ENCODE data around the gene LACTBL1. TPM values are rescaled to one million over a fixed set of nuclear protein-coding genes. Genes with fewer than 3 reads are reported as not detected.

Gene LACTBL1
- total and polyA plus RNA-seq, 2 of the 4 experiments (the other 2 are of a cell fraction): not detected

- Histone ChIP-seq H3K14ac (replicated peaks; ENCODE audit: low read depth, low read length) (no peak overlapping the region), H3K18ac (ENCODE audit: low read depth, low read length) (no peak overlapping the region), H4K5ac (ENCODE audit: low read depth, low read length) (no peak overlapping the region), H2BK5ac (ENCODE audit: low read depth, low read length, poor library complexity, severe bottlenecking) (no peak overlapping the region), H3K23ac (ENCODE audit: low read depth, low read length) (no peak overlapping the region), H3K4me1 (ENCODE audit: control insufficient read depth, insufficient read depth, low read length) (no peaks in the 10 kb centered on the region), H3K4me2 (ENCODE audit: low read depth, low read length) (no peak overlapping the region), H3K9me3 (ENCODE audit: control insufficient read depth, insufficient read depth, low read length) (peaks cover 3% of the 10 kb centered on the region), H3K36me3 (ENCODE audit: control insufficient read depth, insufficient read depth, low read length) (no peaks in the 10 kb centered on the region), H2BK20ac (ENCODE audit: low read depth, low read length) (no peak overlapping the region), H2BK120ac (ENCODE audit: low read depth, low read length) (no peak overlapping the region), H3K79me1 (ENCODE audit: low read depth in 1 of 2, low read length in 2 of 2) (no peaks in the 10 kb centered on the region), H3K9ac (ENCODE audit: low read depth, low read length) (no peak overlapping the region), H3K56ac (ENCODE audit: extremely low read depth, insufficient read depth, low read length) (no peak overlapping the region), H3K9me1 (ENCODE audit: insufficient read depth, low read length) (no peaks in the 10 kb centered on the region), H2AK5ac (ENCODE audit: low read depth, low read length) (no peak overlapping the region), H3K4ac (ENCODE audit: low read depth, low read length) (no peak overlapping the region), H2AFZ (replicated peaks; ENCODE audit: low read length, poor library complexity) (no peak overlapping the region), H3K4me3 (ENCODE audit: insufficient read depth, low read depth, low read length) (no peak overlapping the region), H4K8ac (ENCODE audit: low read depth in 2 of 2, low read length in 2 of 2) (no peak overlapping the region), H3K27ac (ENCODE audit: insufficient read depth, low read length) (no peak overlapping the region), H4K20me1 (ENCODE audit: insufficient read depth, low read length) (no peaks in the 10 kb centered on the region), H2AK9ac (replicated peaks; ENCODE audit: low read depth, low read length, poor library complexity) (no peak overlapping the region), H3K27me3 (ENCODE audit: control insufficient read depth, insufficient read depth, low read length) (peaks cover 57% of the 10 kb centered on the region), H4K91ac (ENCODE audit: insufficient read depth, low read depth, low read length) (no peak overlapping the region), H2BK15ac (ENCODE audit: low read depth, low read length) (no peak overlapping the region)
- ATAC-seq (ENCODE audit: low read depth) (no peak), DNase-seq (no peak)
- 50% methylated on average over 1 of the region's 5 CpGs; no CpG with 5 or more reads in 1 of the 2 experiments for WGBS, 2 experiments (ENCODE audit: extremely low coverage in 2 of 2, insufficient read length in 1 of 2)
- intact Hi-C loops (cut with micrococcal nuclease) (no loop called here), in situ Hi-C loops (cut with MboI; ENCODE audit: low sequenced_read_pairs) (no loop called here), dilution Hi-C loops (cut with HindIII; ENCODE audit: low sequenced_read_pairs, unreplicated experiment) (no loop called here)
- POLR2A ChIA-PET (ENCODE audit: unreplicated experiment): no interaction called here
- TF ChIP-seq RAD21 (IDR thresholded peaks at IDR 0.05; ENCODE audit: low read length) (no peak), RFX5 (IDR thresholded peaks at IDR 0.05; ENCODE audit: low read depth, low read length) (no peak), SMC3 (IDR thresholded peaks at IDR 0.05; ENCODE audit: low read depth, low read length) (no peak), POLR2A (IDR thresholded peaks at IDR 0.05; ENCODE audit: low read depth, low read length) (no peak), FOS (IDR thresholded peaks at IDR 0.05; ENCODE audit: low read depth, low read length) (no peak), CTCF (conservative IDR thresholded peaks at IDR 0.05; ENCODE audit: low read depth, low read length) (no peak), MXI1 (IDR thresholded peaks at IDR 0.05; ENCODE audit: borderline replicate concordance, low read depth, low read length) (no peak), CHD1 (IDR thresholded peaks at IDR 0.05; ENCODE audit: low read depth, low read length) (no peak), NFE2L2 (IDR thresholded peaks at IDR 0.05; ENCODE audit: low read depth, low read length) (no peak), CEBPB (IDR thresholded peaks at IDR 0.05; ENCODE audit: low read depth, low read length) (no peak), USF2 (IDR thresholded peaks at IDR 0.05; ENCODE audit: low read depth, low read length) (no peak), MAFK (IDR thresholded peaks at IDR 0.05; ENCODE audit: low read depth, low read length) (no peak), RCOR1 (IDR thresholded peaks at IDR 0.05; ENCODE audit: insufficient replicate concordance, low read length) (no peak), ELK1 (IDR thresholded peaks at IDR 0.05; ENCODE audit: borderline replicate concordance, low read depth, low read length) (no peak), BHLHE40 (IDR thresholded peaks at IDR 0.05; ENCODE audit: low read depth, low read length) (no peak), MAZ (IDR thresholded peaks at IDR 0.05; ENCODE audit: borderline replicate concordance, low read depth, low read length) (no peak)
- CTCF ChIA-PET: no interaction called here
- no TSS peak for BruUV-seq (replicated peaks)
These were observed 20.0 kb downstream of the LACTBL1 start for GRCh38 chr1:22952694-22953056.
